Measurements from ENCODE around the gene HMCN2.
A peak's percentile ranks its signal among the peaks of the same experiment; 100 is the strongest.

HMCN2 gene

DNA sequence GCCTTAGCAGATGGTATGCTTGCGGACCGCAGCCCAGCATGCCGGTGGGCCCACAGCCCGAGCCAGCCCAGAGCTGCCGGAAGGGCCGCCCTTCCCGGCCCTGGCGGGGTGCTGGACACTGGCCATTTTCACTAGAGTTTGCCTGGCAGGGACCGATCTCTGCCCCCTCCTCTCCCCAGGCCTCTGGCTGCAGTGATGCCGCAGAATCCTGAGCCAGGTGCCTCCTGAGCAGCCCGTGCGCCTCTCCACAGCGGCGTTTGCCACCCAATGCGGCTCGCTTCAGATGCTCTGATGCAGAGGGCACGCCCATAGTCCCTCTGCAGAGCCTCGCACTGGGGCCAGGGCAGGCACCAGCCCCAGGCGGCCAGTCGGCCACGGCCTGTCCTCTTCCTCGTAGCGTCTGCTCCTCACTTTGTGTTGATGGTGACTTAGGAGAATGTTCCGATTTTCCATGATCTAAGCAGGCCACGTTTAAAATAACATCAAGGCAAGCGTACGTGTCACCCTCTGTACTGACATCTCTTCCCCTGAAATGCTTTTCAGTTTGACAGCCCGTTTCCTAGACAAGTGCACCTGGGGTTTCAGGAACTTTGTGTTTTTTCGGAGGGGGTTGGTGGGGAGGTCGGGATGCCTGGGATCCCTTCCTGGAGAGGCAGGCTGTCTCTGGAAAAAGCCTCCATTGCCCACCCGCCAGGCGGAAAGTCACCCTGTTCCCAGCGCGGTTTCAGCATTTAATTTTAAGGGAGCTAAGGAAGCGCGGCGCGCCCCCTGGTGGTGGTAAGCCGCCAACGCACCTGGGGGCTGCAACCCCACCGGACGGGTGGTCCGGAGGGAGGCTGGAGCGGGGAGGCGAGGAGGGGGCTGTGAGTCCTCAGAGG, 29.8 kb upstream of the HMCN2 start:
- peak overlapping the region; percentile 17 for H2AFZ ChIP-seq
- no peak overlapping the region for H3K27ac ChIP-seq
- no peaks in the 10 kb centered on the region for H3K36me3 ChIP-seq (ENCODE audit: control insufficient read depth, insufficient read depth, low read length)
- no peak overlapping the region for H3K4me3 ChIP-seq (ENCODE audit: low read depth, low read length)
- H3K9me3 ChIP-seq (ENCODE audit: control insufficient read depth, low read length) = no peaks in the 10 kb centered on the region
- H3K79me2 ChIP-seq = no peaks in the 10 kb centered on the region
- no peaks in the 10 kb centered on the region for H3K27me3 ChIP-seq (ENCODE audit: control insufficient read depth, insufficient read depth, low read length)
- H3K9ac ChIP-seq = no peak overlapping the region
- no peak overlapping the region for H3K4me2 ChIP-seq (ENCODE audit: low read length)
- TF ChIP-seq, protein P1, sequence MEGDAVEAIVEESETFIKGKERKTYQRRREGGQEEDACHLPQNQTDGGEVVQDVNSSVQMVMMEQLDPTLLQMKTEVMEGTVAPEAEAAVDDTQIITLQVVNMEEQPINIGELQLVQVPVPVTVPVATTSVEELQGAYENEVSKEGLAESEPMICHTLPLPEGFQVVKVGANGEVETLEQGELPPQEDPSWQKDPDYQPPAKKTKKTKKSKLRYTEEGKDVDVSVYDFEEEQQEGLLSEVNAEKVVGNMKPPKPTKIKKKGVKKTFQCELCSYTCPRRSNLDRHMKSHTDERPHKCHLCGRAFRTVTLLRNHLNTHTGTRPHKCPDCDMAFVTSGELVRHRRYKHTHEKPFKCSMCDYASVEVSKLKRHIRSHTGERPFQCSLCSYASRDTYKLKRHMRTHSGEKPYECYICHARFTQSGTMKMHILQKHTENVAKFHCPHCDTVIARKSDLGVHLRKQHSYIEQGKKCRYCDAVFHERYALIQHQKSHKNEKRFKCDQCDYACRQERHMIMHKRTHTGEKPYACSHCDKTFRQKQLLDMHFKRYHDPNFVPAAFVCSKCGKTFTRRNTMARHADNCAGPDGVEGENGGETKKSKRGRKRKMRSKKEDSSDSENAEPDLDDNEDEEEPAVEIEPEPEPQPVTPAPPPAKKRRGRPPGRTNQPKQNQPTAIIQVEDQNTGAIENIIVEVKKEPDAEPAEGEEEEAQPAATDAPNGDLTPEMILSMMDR (IDR thresholded peaks at IDR 0.05) = peak; percentile 93
- H3K4me1 ChIP-seq = no peaks in the 10 kb centered on the region

DNA sequence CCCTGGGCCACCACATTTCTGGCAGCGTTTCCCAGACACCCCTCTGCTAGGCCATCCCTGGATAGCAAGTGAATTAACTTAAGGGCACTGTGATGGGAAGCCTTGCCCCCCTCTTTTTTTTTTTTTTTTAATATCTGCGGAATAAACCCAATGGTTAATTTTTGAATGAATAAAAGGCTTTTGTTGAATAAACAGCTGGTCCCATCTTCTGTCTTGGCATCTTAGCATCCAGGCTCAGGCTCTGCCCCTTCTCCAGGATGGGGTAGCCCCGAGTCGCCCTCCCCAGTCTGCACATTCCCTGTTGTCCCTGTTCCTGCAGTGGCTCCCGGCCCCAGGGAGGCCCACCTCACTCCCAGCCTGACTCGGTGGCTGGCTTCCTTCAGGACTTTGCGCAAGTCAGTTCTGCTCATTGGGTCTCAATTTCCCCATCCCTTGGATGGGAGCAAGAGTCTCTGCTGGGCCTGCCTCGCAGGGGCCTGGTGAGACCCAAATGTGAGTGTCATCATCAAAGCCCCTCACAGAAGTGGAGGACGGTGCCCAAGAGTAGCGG, 29.0 kb upstream of the HMCN2 start:
- Histone ChIP-seq H3K4me2 (ENCODE audit: low read length) (no peak overlapping the region), H3K27me3 (ENCODE audit: control insufficient read depth, insufficient read depth, low read length) (no peaks in the 10 kb centered on the region), H3K27ac (no peak overlapping the region), H3K9ac (no peak overlapping the region), H3K36me3 (ENCODE audit: control insufficient read depth, insufficient read depth, low read length) (no peaks in the 10 kb centered on the region), H3K4me3 (ENCODE audit: low read depth, low read length) (no peak overlapping the region), H3K9me3 (ENCODE audit: control insufficient read depth, low read length) (no peaks in the 10 kb centered on the region), H3K4me1 (no peaks in the 10 kb centered on the region), H3K79me2 (no peaks in the 10 kb centered on the region), H2AFZ (no peak overlapping the region)
- TF ChIP-seq, protein P1 (IDR thresholded peaks at IDR 0.05) = no peak

DNA sequence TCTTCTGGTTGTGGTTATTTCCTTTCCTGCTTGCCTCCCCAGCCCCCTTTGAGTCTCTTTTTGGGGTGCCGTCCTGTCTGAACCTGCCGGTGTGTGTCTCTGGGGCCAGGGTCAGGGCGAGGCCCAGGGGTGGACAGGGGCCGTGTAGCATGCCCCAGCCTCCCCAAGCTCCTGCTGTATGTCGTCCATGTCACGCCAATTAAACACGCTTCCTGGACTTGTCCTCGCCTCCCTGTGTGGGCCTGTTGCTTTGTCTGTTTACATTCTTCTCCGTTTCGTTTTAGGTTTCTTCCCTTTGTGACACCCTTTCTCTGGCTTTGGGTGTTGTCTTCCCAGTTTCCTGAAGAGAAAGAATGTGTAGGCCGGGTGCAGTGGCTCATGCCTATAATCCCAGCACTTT, 28.5 kb upstream of the HMCN2 start:
- Histone ChIP-seq H3K79me2 (no peaks in the 10 kb centered on the region), H3K4me1 (no peaks in the 10 kb centered on the region), H3K27ac (no peak overlapping the region), H3K36me3 (ENCODE audit: control insufficient read depth, insufficient read depth, low read length) (no peaks in the 10 kb centered on the region), H2AFZ (no peak overlapping the region), H3K4me2 (ENCODE audit: low read length) (no peak overlapping the region), H3K27me3 (ENCODE audit: control insufficient read depth, insufficient read depth, low read length) (no peaks in the 10 kb centered on the region), H3K4me3 (ENCODE audit: low read depth, low read length) (no peak overlapping the region), H3K9ac (no peak overlapping the region), H3K9me3 (ENCODE audit: control insufficient read depth, low read length) (no peaks in the 10 kb centered on the region)
- TF ChIP-seq, protein P1 (IDR thresholded peaks at IDR 0.05) = no peak

DNA sequence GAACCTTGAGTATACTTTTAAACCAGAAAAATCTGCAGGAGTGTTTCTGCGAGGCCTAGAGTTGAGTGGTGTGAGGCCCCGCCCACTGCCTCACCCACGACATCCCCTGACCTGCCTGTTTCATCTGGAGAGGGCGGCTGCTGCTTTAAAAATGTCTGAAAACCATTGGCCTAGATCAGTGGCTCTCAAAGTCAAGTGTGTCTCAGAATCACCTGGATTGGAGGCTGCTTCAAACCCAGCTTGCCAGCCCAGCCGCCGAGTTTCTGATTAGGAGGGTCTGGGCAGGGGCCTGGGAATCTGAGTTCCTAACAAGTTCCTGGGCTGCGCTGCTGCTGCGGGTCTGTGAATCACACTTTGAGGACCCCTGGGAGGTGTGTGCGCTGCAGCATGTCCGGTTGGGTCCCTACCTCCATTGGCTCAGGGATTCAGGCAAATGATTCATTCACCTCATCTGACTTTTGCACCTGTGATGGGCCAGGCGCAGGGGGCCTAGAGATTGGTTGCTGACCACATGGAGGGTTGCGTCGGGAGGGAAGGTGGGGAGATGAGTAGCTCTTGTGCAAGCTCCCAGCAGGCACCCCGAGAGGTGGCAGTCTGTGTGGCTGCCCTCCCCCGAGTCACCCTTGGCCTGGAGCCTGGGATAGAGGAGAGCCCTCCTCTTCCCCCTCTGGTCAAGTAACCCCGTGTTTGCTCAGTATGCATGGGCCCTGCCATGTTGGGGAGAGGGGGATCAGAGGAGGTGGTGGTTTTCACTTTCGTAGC, 27.6 kb upstream of the HMCN2 start:
- H3K27ac ChIP-seq = no peak overlapping the region
- H3K27me3 ChIP-seq (ENCODE audit: control insufficient read depth, insufficient read depth, low read length) = no peaks in the 10 kb centered on the region
- H2AFZ ChIP-seq = no peak overlapping the region
- H3K9me3 ChIP-seq (ENCODE audit: control insufficient read depth, low read length) = no peaks in the 10 kb centered on the region
- no peak overlapping the region for H3K9ac ChIP-seq
- H3K36me3 ChIP-seq (ENCODE audit: control insufficient read depth, insufficient read depth, low read length) = no peaks in the 10 kb centered on the region
- H3K4me2 ChIP-seq (ENCODE audit: low read length) = no peak overlapping the region
- no peaks in the 10 kb centered on the region for H3K79me2 ChIP-seq
- TF ChIP-seq, protein P1 (IDR thresholded peaks at IDR 0.05) = no peak
- H3K4me1 ChIP-seq = no peaks in the 10 kb centered on the region
- no peak overlapping the region for H3K4me3 ChIP-seq (ENCODE audit: low read depth, low read length)

Measured in parathyroid adenoma (tissue), 2 donors.